H9 (cell line): Measurements from ENCODE around the gene CYFIP1. TPM values are rescaled to one million over a fixed set of nuclear protein-coding genes. Genes with fewer than 3 reads are reported as not detected.

ENCODE experiments used
- DNase-seq: peaks from one replicate; pipeline ENCODE4 v3.0.0-alpha.2; 2017
- H2AFZ ChIP-seq: one replicate; pipeline ENCODE4 v1.6.1; 2013; ENCODE audit warnings: mild to moderate bottlenecking, low read length, control low read depth, moderate library complexity
- H2AK5ac ChIP-seq: 2 replicates; pipeline ENCODE4 v1.6.1; 2013; ENCODE audit warnings: low read length, control low read depth, mixed read lengths; ENCODE audit not compliant: insufficient read length
- H2BK120ac ChIP-seq: one replicate; pipeline ENCODE4 v1.6.1; 2013; ENCODE audit warnings: low read depth, mild to moderate bottlenecking, low read length, control low read depth, inconsistent platforms; ENCODE audit not compliant: poor library complexity, severe bottlenecking
- H2BK12ac ChIP-seq: 2 replicates; pipeline ENCODE4 v1.6.1; 2013; ENCODE audit warnings: low read length, control low read depth, mixed read lengths, low read depth; ENCODE audit not compliant: insufficient read length
- H2BK15ac ChIP-seq: 2 replicates; pipeline ENCODE4 v1.6.1; 2013; ENCODE audit warnings: low read depth, low read length, control low read depth
- H2BK20ac ChIP-seq: one replicate; pipeline ENCODE4 v1.6.1; 2013; ENCODE audit warnings: low read depth, mild to moderate bottlenecking, low read length, control low read depth, inconsistent platforms; ENCODE audit not compliant: poor library complexity, severe bottlenecking
- H2BK5ac ChIP-seq: 2 replicates; pipeline ENCODE4 v1.6.1; 2013; ENCODE audit warnings: low read length, control low read depth, mixed read lengths; ENCODE audit not compliant: insufficient read length
- H3K14ac ChIP-seq: 2 replicates; pipeline ENCODE4 v1.6.1; 2013; ENCODE audit warnings: low read length, control low read depth; ENCODE audit not compliant: insufficient read depth
- H3K18ac ChIP-seq: 2 replicates; pipeline ENCODE4 v1.6.1; 2013; ENCODE audit warnings: low read depth, mild to moderate bottlenecking, mixed read lengths, low read length, control low read depth; ENCODE audit not compliant: insufficient read length
- H3K23ac ChIP-seq: 2 replicates; pipeline ENCODE4 v1.6.1; 2013; ENCODE audit warnings: low read length, control low read depth, mixed read lengths, low read depth; ENCODE audit not compliant: insufficient read length
- H3K23me2 ChIP-seq: 2 replicates; pipeline ENCODE4 v1.6.1; 2013; ENCODE audit warnings: low read depth, mild to moderate bottlenecking, mixed read lengths, low read length, control low read depth; ENCODE audit not compliant: insufficient read length, poor library complexity, severe bottlenecking
- H3K27ac ChIP-seq: 2 replicates; pipeline ENCODE4 v1.5.1; 2013; ENCODE audit warnings: low read length, control low read depth, mixed read lengths, low read depth; ENCODE audit not compliant: insufficient read length
- H3K27me3 ChIP-seq: 2 replicates; pipeline ENCODE4 v1.6.1; 2013; ENCODE audit warnings: low read length, control low read depth, inconsistent platforms; ENCODE audit not compliant: insufficient read depth
- H3K4ac ChIP-seq: 2 replicates; pipeline ENCODE4 v1.6.1; 2013; ENCODE audit warnings: low read depth, mild to moderate bottlenecking, control low read depth, inconsistent platforms, low read length, moderate library complexity
- H3K4me1 ChIP-seq: 2 replicates; pipeline ENCODE4 v1.6.1; 2013; ENCODE audit warnings: low read length, control low read depth, inconsistent platforms; ENCODE audit not compliant: insufficient read depth
- H3K4me2 ChIP-seq: 2 replicates; pipeline ENCODE4 v1.6.1; 2013; ENCODE audit warnings: low read length, control low read depth, mixed read lengths; ENCODE audit not compliant: insufficient read length, insufficient read depth
- H3K56ac ChIP-seq: 2 replicates; pipeline ENCODE4 v1.6.1; 2013; ENCODE audit warnings: low read depth, mild to moderate bottlenecking, mixed read lengths, low read length, control low read depth; ENCODE audit not compliant: insufficient read length
- H3K79me1 ChIP-seq: 2 replicates; pipeline ENCODE4 v1.6.1; 2013; ENCODE audit warnings: low read depth, mild to moderate bottlenecking, moderate library complexity, low read length, control low read depth, inconsistent platforms; ENCODE audit not compliant: insufficient read depth, poor library complexity, severe bottlenecking
- H3K79me2 ChIP-seq: 2 replicates; pipeline ENCODE4 v1.6.1; 2013; ENCODE audit warnings: low read length, control low read depth, inconsistent platforms; ENCODE audit not compliant: insufficient read depth
- H3K9ac ChIP-seq: 2 replicates; pipeline ENCODE4 v1.6.1; 2013; ENCODE audit warnings: low read length, control low read depth, mixed read lengths; ENCODE audit not compliant: insufficient read length; ENCODE audit errors: extremely low read depth
- H3K9me3 ChIP-seq: one replicate; pipeline ENCODE4 v1.6.1; 2013; ENCODE audit warnings: low read depth, low read length, inconsistent platforms; ENCODE audit not compliant: control insufficient read depth
- H3T11ph ChIP-seq: one replicate; pipeline ENCODE4 v1.6.1; 2013; ENCODE audit warnings: mild to moderate bottlenecking, low read length, control low read depth, inconsistent platforms
- H4K20me1 ChIP-seq: one replicate; pipeline ENCODE4 v1.6.1; 2013; ENCODE audit not compliant: control insufficient read depth, insufficient read length, insufficient read depth
- H4K5ac ChIP-seq: 2 replicates; pipeline ENCODE4 v1.6.1; 2013; ENCODE audit warnings: low read depth, mild to moderate bottlenecking, mixed read lengths, low read length, control low read depth; ENCODE audit not compliant: insufficient read length
- H4K8ac ChIP-seq: replicated peaks from 2 replicates; pipeline ENCODE4 v1.6.1; 2013; ENCODE audit warnings: low read length, control low read depth, mixed read lengths, low read depth; ENCODE audit not compliant: insufficient read length
- H4K91ac ChIP-seq: 2 replicates; pipeline ENCODE4 v1.6.1; 2013; ENCODE audit warnings: low read depth, mild to moderate bottlenecking, moderate library complexity, mixed read lengths, low read length, control low read depth; ENCODE audit not compliant: insufficient read length
- H3K27ac Mint-ChIP-seq, 3 experiments: 2 replicates in 2 of 3; 3 replicates in 1 of 3; pipeline ENCODE4 v1.8.0; 2020 to 2021; ENCODE audit warnings: mixed read lengths in 3 of 3, mild to moderate bottlenecking in 1 of 3, moderate library complexity in 1 of 3
- H3K27me3 Mint-ChIP-seq: 2 replicates; pipeline ENCODE4 v1.8.0; 2021; ENCODE audit warnings: low read depth, mild to moderate bottlenecking, moderate library complexity, mixed read lengths
- H3K36me3 Mint-ChIP-seq, 3 experiments: 2 replicates in 2 of 3; 3 replicates in 1 of 3; pipeline ENCODE4 v1.8.0; 2020 to 2021; ENCODE audit warnings: low read depth in 3 of 3, mixed read lengths in 3 of 3; ENCODE audit not compliant: insufficient read depth in 1 of 3
- H3K4me1 Mint-ChIP-seq, 2 experiments: 2 replicates each; pipeline ENCODE4 v1.8.0; 2020; ENCODE audit warnings: mixed read lengths in 2 of 2
- H3K4me3 Mint-ChIP-seq, 2 experiments: 2 replicates in 1 of 2; 3 replicates in 1 of 2; pipeline ENCODE4 v1.8.0; 2020 to 2021; ENCODE audit warnings: mild to moderate bottlenecking in 2 of 2, mixed read lengths in 2 of 2, moderate library complexity in 1 of 2
- H3K9me3 Mint-ChIP-seq, 2 experiments: 2 replicates in 1 of 2; 3 replicates in 1 of 2; pipeline ENCODE4 v1.8.0; 2020; ENCODE audit warnings: mild to moderate bottlenecking in 2 of 2, mixed read lengths in 2 of 2, moderate library complexity in 1 of 2
- CTCF ChIP-seq: fragments of 200-600 bp; sonication (generic); conservative IDR thresholded peaks from 3 replicates; pipeline ENCODE4 v1.8.0; 2021; ENCODE audit warnings: antibody characterized with exemption, mild to moderate bottlenecking
- WGBS: extraction: QIAGEN DNeasy Blood & Tissue Kit; methylation state at CpG from one replicate; pipeline ENCODE4 v1.1.7; 2013; ENCODE audit warnings: missing lambda C conversion rate, low lambda C conversion rate, mixed read lengths; ENCODE audit not compliant: insufficient read length; ENCODE audit errors: extremely low coverage; 5-methylcytosine and 5-hydroxymethylcytosine counted together
- total RNA-seq: library from RNA; stranded (reverse); gene quantifications from 2 replicates; pipeline ENCODE4 v1.2.1, GENCODE V29; 2021

CYFIP1 gene
- total RNA-seq, 1 experiment from 2014 or later: 71.2 TPM

DNA sequence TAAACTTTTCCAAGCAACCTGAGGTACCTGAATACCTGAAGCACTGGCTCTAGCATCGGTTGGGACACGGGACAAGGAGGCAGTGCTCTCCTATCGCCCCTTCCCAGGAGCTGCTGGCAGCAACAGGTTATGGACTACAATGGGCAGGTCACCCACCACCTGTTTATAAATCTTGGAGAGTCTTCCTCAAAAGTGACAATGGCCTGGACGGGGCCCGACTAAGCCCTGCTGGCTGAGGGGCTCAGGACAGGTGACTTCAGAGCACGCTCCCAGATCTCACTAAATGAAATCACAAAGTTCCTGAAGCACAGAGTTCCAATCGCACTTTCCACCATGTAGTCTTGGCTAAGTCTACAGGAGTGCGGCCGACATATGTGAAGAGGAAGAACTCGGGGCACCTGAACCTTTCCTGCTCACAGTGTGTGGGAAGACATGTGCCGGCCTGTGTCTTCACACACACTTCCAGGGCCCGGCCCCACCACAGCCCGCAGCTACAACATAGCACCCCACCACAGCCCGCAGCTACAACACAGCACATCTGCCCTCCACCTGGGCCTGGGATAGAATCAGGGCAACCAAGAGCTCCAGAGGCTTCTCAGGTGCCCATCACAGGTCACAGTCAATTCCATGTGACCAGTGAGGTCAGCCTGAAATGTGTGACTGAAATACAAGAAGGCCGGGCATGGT is 12.9 kb downstream of the CYFIP1 start:
- no peak overlapping the region for H3K18ac ChIP-seq
- H3K4me1 ChIP-seq: peaks cover 5% of the 10 kb centered on the region; the same call in 1 of the 2 replicates
- no peaks in the 10 kb centered on the region for H3K9me3 ChIP-seq
- TF ChIP-seq CTCF: no peak
- no peak overlapping the region for H3K14ac ChIP-seq
- H2BK20ac ChIP-seq: no peak overlapping the region
- peaks cover 6% of the 10 kb centered on the region; the same call in 1 of the 2 replicates for H3K79me2 ChIP-seq
- H3K23me2 ChIP-seq: no peaks in the 10 kb centered on the region
- no peak overlapping the region for H3K9ac ChIP-seq
- H4K8ac ChIP-seq: no peak overlapping the region
- Mint-ChIP-seq H3K9me3 (no peaks in the 10 kb centered on the region; a peak in 1 of 5 replicates), H3K27me3 (no peaks in the 10 kb centered on the region), H3K4me1 (peaks cover 15 to 17% of the 10 kb centered on the region in 2 experiments), H3K36me3 (peaks cover 0 to 6% (median 3%) of the 10 kb centered on the region in 3 experiments; a peak in 4 of 7 replicates), H3K27ac (no peak overlapping the region), H3K4me3 (no peak overlapping the region)
- H2BK120ac ChIP-seq: no peak overlapping the region
- H3K27ac ChIP-seq: no peak overlapping the region
- no peaks in the 10 kb centered on the region for H4K20me1 ChIP-seq
- no peak overlapping the region for H4K5ac ChIP-seq
- H3K4ac ChIP-seq: no peak overlapping the region
- H3K4me2 ChIP-seq: no peak overlapping the region
- DNase-seq: no peak
- no CpG with 5 or more reads among the region's 15 CpGs for WGBS
- H3T11ph ChIP-seq: no peak overlapping the region
- H2BK5ac ChIP-seq: no peak overlapping the region
- no peak overlapping the region for H3K56ac ChIP-seq
- no peak overlapping the region for H2BK12ac ChIP-seq
- no peak overlapping the region for H3K23ac ChIP-seq
- H2BK15ac ChIP-seq: no peak overlapping the region
- H3K27me3 ChIP-seq: no peaks in the 10 kb centered on the region
- no peaks in the 10 kb centered on the region for H3K79me1 ChIP-seq
- H2AK5ac ChIP-seq: no peak overlapping the region
- no peak overlapping the region for H4K91ac ChIP-seq
- no peak overlapping the region for H2AFZ ChIP-seq
